Aorta (tissue), 5 donors: Measurements from ENCODE around the gene GTF3A. TPM values are rescaled to one million over a fixed set of nuclear protein-coding genes. Genes with fewer than 3 reads are reported as not detected.

Source experiments
- ATAC-seq: fragments of 200-7000 bp; cut with Tn5 transposase; one replicate; pipeline ENCODE4 v1.9.1; 2022; ENCODE audit warnings: moderate library complexity; ENCODE audit not compliant: low FRiP score
- DNase-seq, 2 donors: peaks; one replicate each; pipeline ENCODE4 v3.0.0-alpha.2; 2020
- H3K27ac ChIP-seq, 2 donors: one replicate each; pipeline ENCODE4 v1.5.1; 2013; ENCODE audit warnings: low read length in 2 of 2, mild to moderate bottlenecking in 2 of 2, moderate library complexity in 2 of 2, control low read depth in 1 of 2, inconsistent platforms in 1 of 2, low read depth in 1 of 2
- H3K27me3 ChIP-seq, 2 donors: one replicate each; pipeline ENCODE4 v1.6.1; 2013; ENCODE audit warnings: control low read depth in 1 of 2, low read length in 1 of 2, mild to moderate bottlenecking in 1 of 2, moderate library complexity in 1 of 2; ENCODE audit not compliant: insufficient read depth in 2 of 2, control insufficient read depth in 1 of 2
- H3K36me3 ChIP-seq, 2 donors: one replicate each; pipeline ENCODE4 v1.6.1; 2013; ENCODE audit warnings: control low read depth in 1 of 2, low read length in 1 of 2, mild to moderate bottlenecking in 1 of 2; ENCODE audit not compliant: insufficient read depth in 2 of 2, control insufficient read depth in 1 of 2
- H3K4me1 ChIP-seq, 2 donors: one replicate each; pipeline ENCODE4 v1.6.1; 2013; ENCODE audit warnings: low read length in 2 of 2, control low read depth in 1 of 2, mild to moderate bottlenecking in 1 of 2, moderate library complexity in 1 of 2; ENCODE audit not compliant: insufficient read depth in 2 of 2, control insufficient read depth in 1 of 2
- H3K4me3 ChIP-seq, 2 donors: one replicate each; pipeline ENCODE4 v1.5.1; 2013; ENCODE audit warnings: low read length in 2 of 2, control low read depth in 1 of 2, mild to moderate bottlenecking in 1 of 2
- H3K9me3 ChIP-seq: one replicate; pipeline ENCODE4 v1.6.1; 2013; ENCODE audit warnings: mild to moderate bottlenecking, low read length; ENCODE audit not compliant: control insufficient read depth
- WGBS, 2 donors: extraction: QIAGEN DNeasy Blood & Tissue Kit; methylation state at CpG; one replicate each; pipeline ENCODE4 v1.1.7; 2013; 5-methylcytosine and 5-hydroxymethylcytosine counted together
- intact Hi-C, 2 donors: fragments of 100-400 bp; cut with DNase I; formaldehyde crosslinking; loops; one replicate each; pipeline versions ENCODE4 v1.14.2 to v1.15.0; 2022
- polyA plus RNA-seq, 2 donors: library from polyadenylated mRNA; stranded (reverse); fragments of 200-250 nt; gene quantifications; one replicate each; pipeline ENCODE4 v1.2.3, GENCODE V29; 2013
- total RNA-seq, 2 donors: library from RNA; stranded (reverse); fragmentation: NEBNext Ultra II Directional; extraction: Animal tissue kit (Norgen Biotek cat#: 25700); gene quantifications; one replicate each; pipeline ENCODE4 v1.2.1, GENCODE V29; 2021
- donor health status: healthy with polysubstance abuse.
- donor health status: Bipolar disorder and iron deficiency.
- donor health status: DM: no; HTN: no; CAD: no.
- donor health status: DM: no; HTN: no; CAD: no.
- donor health status: DM: yes; HTN: yes; CAD: no.

The GTF3A gene
- total and polyA plus RNA-seq, 4 donors = 62.1 to 191 (median 72.0) TPM

DNA sequence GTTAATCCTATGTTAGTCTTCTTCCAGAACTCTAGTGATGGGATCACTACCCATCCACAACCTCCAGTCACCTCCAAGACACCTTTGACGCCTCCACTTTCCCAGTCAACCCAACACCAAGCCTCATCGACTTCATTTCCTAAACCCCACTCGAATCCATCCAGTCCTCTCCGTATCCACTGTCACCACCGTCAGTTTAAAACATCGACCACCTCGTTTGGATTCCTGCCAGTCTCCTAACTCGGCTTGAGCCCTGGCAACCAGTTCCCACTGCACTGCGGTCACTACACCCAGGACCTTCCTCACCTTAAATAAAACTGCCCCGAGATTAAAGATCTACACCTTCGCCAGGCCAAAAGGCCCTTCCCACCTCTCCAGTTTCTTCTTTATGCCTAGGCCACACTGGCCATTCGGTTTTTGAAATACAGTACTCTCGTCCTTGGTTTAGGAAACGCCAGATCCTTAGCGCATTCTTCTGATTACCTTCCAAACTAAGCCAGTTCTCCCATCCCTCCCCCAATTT, 24.7 kb downstream of the GTF3A start:
- Histone ChIP-seq H3K36me3 (no peaks in the 10 kb centered on the region), H3K4me3 (peak overlapping the region; percentile 43 to 82), H3K4me1 (peaks cover 0 to 3% of the 10 kb centered on the region in 2 donors), H3K27me3 (no peaks in the 10 kb centered on the region), H3K27ac (peak overlapping the region; percentile 33 to 42), H3K9me3 (no peaks in the 10 kb centered on the region)
- DNase-seq (no peak), ATAC-seq (no peak)
- 46% methylated on average over 15 of the region's 15 CpGs for WGBS, 2 donors
- intact Hi-C loops = loop anchor here in 1 of 2 donors (10.0 kb wide), 1 partner anchor 186 kb away; no protein-coding TSS in a partner anchor

DNA sequence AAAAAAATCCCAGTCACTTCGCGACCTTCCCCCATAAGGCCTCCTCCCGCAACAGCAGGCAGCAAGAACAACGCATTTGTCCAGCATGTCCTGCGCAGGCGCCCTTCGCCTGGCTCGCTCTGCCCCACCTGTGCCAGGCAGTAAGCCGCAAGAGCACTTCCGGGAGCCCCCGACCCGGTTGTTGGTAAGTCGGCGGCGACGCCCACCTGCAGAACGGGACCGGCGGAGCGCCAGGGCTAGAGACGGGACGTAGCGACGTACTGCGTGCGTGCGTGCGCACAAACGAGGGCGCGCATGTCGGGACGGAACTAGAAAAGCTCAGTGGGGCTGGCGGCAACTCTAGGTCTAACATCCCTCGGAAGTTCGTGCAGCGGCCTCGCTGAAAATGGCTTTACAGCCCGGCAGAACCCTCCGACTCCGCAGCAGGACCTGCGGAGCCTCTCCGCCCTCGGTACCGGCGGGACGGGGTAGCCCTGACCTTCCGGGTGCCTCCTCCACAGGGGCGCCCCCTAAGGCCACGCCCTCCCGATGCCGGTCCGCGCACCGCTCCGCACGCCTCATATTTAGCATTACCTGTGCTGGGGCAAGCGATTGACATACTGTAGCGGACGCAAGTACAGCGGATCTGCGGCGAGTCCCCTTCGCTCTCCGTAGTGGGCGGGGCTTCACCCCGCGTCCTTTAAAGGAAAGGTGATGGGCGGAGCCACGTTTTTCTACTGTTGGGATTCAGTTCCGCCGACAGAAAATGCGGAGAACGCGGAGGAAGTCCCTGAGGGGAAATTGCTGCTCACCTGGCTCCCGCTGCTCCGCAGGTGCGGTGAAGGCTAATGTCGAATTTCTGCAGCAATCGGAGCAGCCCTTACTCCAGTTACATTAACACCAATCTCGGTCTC, 25.8 kb downstream of the GTF3A start, which contains the start of gene MTIF3:
Gene MTIF3, minus strand, starts transcription at position 629 of the 893 bp plus-strand sequence. CDS start 10,116 bp downstream, outside the sequence.
- no peaks in the 10 kb centered on the region for H3K9me3 ChIP-seq
- H3K27me3 ChIP-seq = no peaks in the 10 kb centered on the region
- peak within 1 kb of the TSS; percentile 82 to 88 for H3K4me3 ChIP-seq
- no peaks in the 10 kb centered on the region for H3K36me3 ChIP-seq
- ATAC-seq (peak; percentile 96), DNase-seq (peak; percentile 95 to 96)
- WGBS, 2 donors = 0% methylated on average over 79 to 81 of the region's 81 CpGs
- intact Hi-C loops = loop anchor here (2.0 to 10.0 kb wide), 4 partner anchors 25 to 1195 kb away; partner anchors contain the start of genes GTF3A (in 1 of the 2), LNX2 (in 1 of the 2) and POLR1D (in 1 of the 2)
- H3K27ac ChIP-seq = peak within 1 kb of the TSS; percentile 33 to 88
- H3K4me1 ChIP-seq = peaks cover 0 to 3% of the 10 kb centered on the region in 2 donors

DNA sequence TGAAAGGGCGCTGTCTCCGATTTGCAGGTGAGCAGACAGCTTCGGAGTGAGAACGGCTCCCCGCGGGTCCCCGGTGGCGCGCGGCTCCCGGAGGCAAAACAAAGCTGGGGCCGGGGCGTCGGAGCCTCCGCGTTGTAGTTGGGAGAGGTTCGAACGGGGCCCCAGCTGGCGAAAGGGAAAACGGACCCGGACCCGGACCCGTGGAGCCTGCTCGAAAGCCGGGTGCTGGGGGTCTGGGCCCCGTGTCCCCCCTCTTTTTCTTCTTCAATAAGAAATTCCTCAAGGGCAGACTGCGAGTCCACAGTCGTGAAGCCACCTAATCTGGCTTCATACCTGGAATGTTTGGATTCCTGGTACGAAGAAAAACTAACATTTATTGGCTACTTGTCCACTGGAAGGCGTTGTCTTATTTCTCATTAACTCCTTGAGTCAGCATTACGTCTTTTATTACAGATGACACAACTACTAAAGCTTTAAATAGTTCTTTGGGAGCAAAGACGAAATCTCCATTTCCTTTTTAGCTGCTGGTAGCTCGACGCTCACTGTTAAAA, 26.6 kb downstream of the GTF3A start:
- peak overlapping the region; percentile 82 to 88 for H3K4me3 ChIP-seq
- 0% methylated on average over 34 of the region's 34 CpGs for WGBS, 2 donors
- peak; percentile 58 to 82 for DNase-seq
- no peaks in the 10 kb centered on the region for H3K9me3 ChIP-seq
- peak; percentile 50 for ATAC-seq
- no peaks in the 10 kb centered on the region for H3K27me3 ChIP-seq
- peaks cover 0 to 3% of the 10 kb centered on the region in 2 donors for H3K4me1 ChIP-seq
- H3K27ac ChIP-seq = peak overlapping the region; percentile 32 to 88
- intact Hi-C loops = loop anchor here in 1 of 2 donors (2.0 to 10.0 kb wide), 3 partner anchors 26 to 1194 kb away; partner anchors contain the start of genes GTF3A, LNX2 and POLR1D
- H3K36me3 ChIP-seq = no peaks in the 10 kb centered on the region

DNA sequence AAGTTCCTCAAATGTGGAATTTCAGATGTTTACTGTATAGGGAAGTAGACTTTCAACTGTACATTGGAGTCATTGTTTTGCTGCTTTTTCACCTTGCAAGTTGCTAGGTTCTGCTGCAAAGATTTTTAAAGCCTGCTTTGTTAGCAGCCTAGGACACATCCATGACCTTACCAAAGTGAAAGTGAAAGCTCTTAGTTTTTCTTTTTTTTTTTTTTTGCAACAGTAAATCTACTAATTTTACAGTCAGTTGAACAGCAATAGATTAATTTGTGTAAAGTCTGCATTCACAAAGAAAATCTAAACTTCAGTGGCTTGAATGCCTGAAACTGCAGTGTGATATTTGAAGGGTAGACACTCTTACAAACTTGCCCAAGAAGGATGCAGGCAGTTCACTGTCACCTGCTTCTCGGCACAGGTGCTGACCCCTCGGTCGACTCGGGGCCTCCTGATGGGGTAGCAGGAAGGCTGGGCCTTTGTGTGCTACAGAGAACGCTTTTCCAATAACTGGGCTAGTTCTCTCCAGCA, 31.0 kb downstream of the GTF3A start:
- H3K27ac ChIP-seq = no peak overlapping the region
- H3K27me3 ChIP-seq = no peaks in the 10 kb centered on the region
- WGBS, 2 donors = 30 to 34% methylated on average over 5 of the region's 5 CpGs
- no peaks in the 10 kb centered on the region for H3K36me3 ChIP-seq
- intact Hi-C loops = loop anchor here in 1 of 2 donors (10.0 kb wide), 1 partner anchor 1189 kb away; no protein-coding TSS in a partner anchor
- H3K4me3 ChIP-seq = no peak overlapping the region
- ATAC-seq (no peak), DNase-seq (no peak)
- no peaks in the 10 kb centered on the region for H3K9me3 ChIP-seq
- no peaks in the 10 kb centered on the region for H3K4me1 ChIP-seq

DNA sequence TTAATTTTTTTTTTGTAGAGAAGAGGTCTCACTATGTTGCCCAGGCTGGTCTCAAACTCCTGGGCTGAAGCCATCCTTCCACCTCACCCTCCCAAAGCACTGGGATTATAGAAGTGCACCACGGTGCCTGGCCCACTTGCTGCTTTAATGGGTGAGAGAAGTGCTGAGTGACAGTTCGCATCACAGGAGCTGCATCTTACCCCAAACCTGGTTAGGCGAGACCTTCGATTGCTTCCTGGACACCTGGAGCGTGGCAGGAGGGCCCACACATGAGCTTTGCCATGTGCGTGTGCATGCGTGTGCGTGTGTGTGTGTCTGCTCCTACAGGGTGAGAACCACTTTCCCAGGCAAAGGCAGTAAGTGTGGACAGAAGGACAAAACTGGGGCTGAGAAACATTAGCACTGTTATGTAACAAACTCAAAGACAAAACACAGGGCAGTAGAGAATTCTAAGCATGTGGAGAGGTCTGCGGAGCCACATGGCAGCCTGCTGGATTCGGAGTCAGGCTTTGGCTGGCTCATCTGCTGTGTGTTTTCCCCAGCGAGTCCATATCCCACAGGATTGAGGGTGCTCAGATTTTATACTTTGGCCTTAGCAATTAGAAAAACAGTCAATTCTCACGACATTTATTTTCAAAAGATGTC, 37.6 kb downstream of the GTF3A start:
- Histone ChIP-seq H3K36me3 (no peaks in the 10 kb centered on the region), H3K27ac (no peak overlapping the region), H3K4me1 (no peaks in the 10 kb centered on the region), H3K4me3 (no peak overlapping the region), H3K27me3 (no peaks in the 10 kb centered on the region), H3K9me3 (no peaks in the 10 kb centered on the region)
- 71% methylated on average over 12 of the region's 12 CpGs for WGBS, 2 donors
- no peak for ATAC-seq
- no peak for DNase-seq
- intact Hi-C loops = no loop called here

DNA sequence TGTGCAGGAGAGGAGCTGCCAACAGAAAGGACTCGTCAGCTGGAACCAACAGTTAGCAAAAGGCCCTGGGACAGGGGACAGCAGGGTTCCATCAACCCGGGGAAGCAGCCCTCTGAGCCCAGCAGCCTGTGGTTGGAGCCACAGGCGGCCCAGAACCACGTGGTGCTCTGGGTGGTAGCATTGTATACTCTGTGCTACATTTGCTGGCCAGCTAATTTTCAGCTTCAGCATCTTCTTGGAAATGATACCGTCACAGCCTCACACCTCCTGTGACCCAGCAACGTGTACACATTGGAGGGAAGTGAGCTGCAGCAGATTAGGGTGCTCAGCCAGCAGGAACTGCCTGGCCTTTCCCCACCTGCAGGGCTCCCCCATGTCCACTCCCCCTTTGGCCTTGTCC, 39.1 kb downstream of the GTF3A start:
- WGBS, 2 donors = 73 to 78% methylated on average over 6 of the region's 6 CpGs

DNA sequence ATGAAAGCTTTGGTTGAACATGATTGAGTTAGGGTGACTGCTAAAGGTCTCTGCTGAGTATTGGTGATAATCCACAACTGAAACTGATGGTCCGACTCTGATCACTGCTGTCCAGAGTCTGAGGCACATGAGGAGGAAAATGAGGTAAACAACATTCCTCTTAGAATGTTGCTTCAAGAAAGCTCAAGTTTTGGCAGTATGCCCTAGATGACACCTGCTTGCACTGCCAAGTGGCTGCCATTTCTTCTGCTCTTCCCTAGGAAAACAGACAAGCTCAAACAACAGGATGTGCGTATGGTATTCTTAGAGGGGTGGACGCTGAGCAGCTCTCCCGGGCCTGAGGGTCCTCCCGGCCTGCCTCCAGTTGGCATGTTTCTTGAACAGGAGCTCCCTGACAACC, 41.2 kb downstream of the GTF3A start:
- no peaks in the 10 kb centered on the region for H3K9me3 ChIP-seq
- ATAC-seq = no peak
- H3K27ac ChIP-seq = no peak overlapping the region
- H3K4me1 ChIP-seq = no peaks in the 10 kb centered on the region
- H3K4me3 ChIP-seq = no peak overlapping the region
- DNase-seq = no peak
- 75 to 79% methylated on average over 5 of the region's 5 CpGs for WGBS, 2 donors
- H3K27me3 ChIP-seq = no peaks in the 10 kb centered on the region
- intact Hi-C loops = no loop called here
- no peaks in the 10 kb centered on the region for H3K36me3 ChIP-seq

More for the DNA sequence above, 39.1 kb downstream of the GTF3A start:
- H3K36me3 ChIP-seq = no peaks in the 10 kb centered on the region
- no peak overlapping the region for H3K27ac ChIP-seq
- no peaks in the 10 kb centered on the region for H3K4me1 ChIP-seq
- H3K4me3 ChIP-seq = no peak overlapping the region
- intact Hi-C loops = no loop called here
- no peaks in the 10 kb centered on the region for H3K9me3 ChIP-seq
- DNase-seq (no peak), ATAC-seq (no peak)
- H3K27me3 ChIP-seq = no peaks in the 10 kb centered on the region

DNA sequence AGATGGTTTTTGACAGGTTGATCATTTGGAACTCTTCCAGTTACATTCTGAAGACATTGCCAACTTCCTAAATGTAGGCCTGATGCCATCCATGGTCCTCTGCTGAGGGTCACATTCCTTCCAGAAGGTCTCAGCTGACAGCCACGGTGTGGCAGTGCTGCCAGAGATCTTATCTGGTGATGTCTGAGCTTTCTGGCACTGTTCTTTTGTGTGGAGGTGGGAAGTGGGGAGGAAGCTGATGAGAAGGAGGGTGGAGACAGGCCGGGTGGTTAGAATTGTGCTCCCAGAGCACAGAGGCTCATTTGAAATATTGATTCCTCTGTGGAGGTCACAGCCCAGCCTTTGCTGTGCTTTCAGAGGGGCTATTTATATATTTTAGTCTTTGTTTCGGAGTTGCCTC, 42.1 kb downstream of the GTF3A start:
- WGBS, 2 donors = 18 to 22% methylated on average over 3 of the region's 3 CpGs
- intact Hi-C loops = no loop called here
- Histone ChIP-seq H3K4me1 (no peaks in the 10 kb centered on the region), H3K36me3 (no peaks in the 10 kb centered on the region), H3K4me3 (no peak overlapping the region), H3K27ac (no peak overlapping the region), H3K27me3 (no peaks in the 10 kb centered on the region), H3K9me3 (no peaks in the 10 kb centered on the region)
- DNase-seq = no peak
- ATAC-seq = no peak
